GM12878 (cell line): ENCODE data around the gene MED1. TPM values are rescaled to one million over a fixed set of nuclear protein-coding genes. Genes with fewer than 3 reads are reported as not detected.

Source experiments
- ATAC-seq: fragments of 200-7000 bp; cut with Tn5 transposase; 3 replicates; pipeline ENCODE4 v1.9.1; 2020; ENCODE audit warnings: mild to moderate bottlenecking, moderate library complexity
- BruUV-seq: library from RNA; stranded (reverse); fragments of 400-500 nt; replicated peaks from 2 replicates; lab custom pipeline; 2021; lab: Mats Ljungman, UMichigan
- CTCF ChIA-PET: fragments of 300-600 bp; sonication (Branson Sonifier 250); formaldehyde crosslinking; extraction: SDS; loops from one replicate; lab custom pipeline; 2021; ENCODE audit warnings: inconsistent platforms; lab: Yijun Ruan, JAX
- POLR2A ChIA-PET: fragments of 350-600 bp; formaldehyde crosslinking; extraction: SDS; loops from one replicate; lab custom pipeline; 2021; ENCODE audit warnings: inconsistent platforms; lab: Charles Lee
- RAD21 ChIA-PET: fragments of 300-600 bp; sonication (Branson Sonifier 250); formaldehyde crosslinking; loops from one replicate; lab custom pipeline; 2023; ENCODE audit warnings: antibody characterized with exemption; ENCODE audit not compliant: unreplicated experiment; lab: Charles Lee
- SMC1A ChIA-PET: fragments of 300-600 bp; sonication (Branson Sonifier 250); formaldehyde crosslinking; loops from one replicate; lab custom pipeline; 2023; ENCODE audit not compliant: unreplicated experiment, uncharacterized antibody; lab: Charles Lee
- DNase-seq: peaks from one replicate; pipeline ENCODE4 v3.0.0-alpha.2; 2011; ENCODE audit warnings: low read depth, low spot score
- FAIRE-seq: peaks from 3 replicates; lab custom pipeline; 2011; peaks lifted over from hg19 to GRCh38; lab: Jason Lieb, UNC
- H2AFZ ChIP-seq: 2 replicates; pipeline ENCODE4 v1.6.0; 2011; ENCODE audit warnings: low read depth, low read length, control low read depth; ENCODE audit not compliant: control insufficient read depth
- H3K27ac ChIP-seq: 2 replicates; pipeline ENCODE4 v1.5.1; 2011; ENCODE audit warnings: control low read depth; ENCODE audit not compliant: control insufficient read depth, insufficient read depth
- H3K27me3 ChIP-seq, 2 experiments: replicated peaks in 1 of 2; 2 replicates each; pipeline versions ENCODE4 v1.6.0 to v1.6.1; 2011; ENCODE audit warnings: low read length in 1 of 2; ENCODE audit not compliant: control insufficient read depth in 2 of 2, insufficient read depth in 2 of 2
- H3K36me3 ChIP-seq, 2 experiments: 2 replicates each; pipeline ENCODE4 v1.5.1; 2011; ENCODE audit warnings: low read length in 1 of 2; ENCODE audit not compliant: control insufficient read depth in 2 of 2, insufficient read depth in 2 of 2
- H3K4me1 ChIP-seq: 2 replicates; pipeline ENCODE4 v1.6.1; 2011; ENCODE audit warnings: mild to moderate bottlenecking, low read length, moderate library complexity, mixed read lengths; ENCODE audit not compliant: control insufficient read depth, insufficient read depth
- H3K4me2 ChIP-seq: 2 replicates; pipeline ENCODE4 v1.6.0; 2011; ENCODE audit warnings: control low read depth; ENCODE audit not compliant: control insufficient read depth, insufficient read depth
- H3K4me3 ChIP-seq: fragments of 200-600 bp; sonication (generic); 2 replicates; pipeline ENCODE4 v1.5.1; 2016
- H3K79me2 ChIP-seq: 2 replicates; pipeline ENCODE4 v1.6.0; 2011; ENCODE audit warnings: low read length; ENCODE audit not compliant: control insufficient read depth, insufficient read depth
- H3K9ac ChIP-seq: 2 replicates; pipeline ENCODE4 v1.8.0; 2011; ENCODE audit warnings: low read length, control low read depth, mixed read lengths; ENCODE audit not compliant: control insufficient read depth, insufficient read depth
- H3K9me3 ChIP-seq: replicated peaks from 3 replicates; pipeline ENCODE4 v1.5.1; 2011; ENCODE audit warnings: mild to moderate bottlenecking, low read length; ENCODE audit not compliant: control insufficient read depth, insufficient read depth
- H4K20me1 ChIP-seq: 2 replicates; pipeline ENCODE4 v1.6.0; 2011; ENCODE audit not compliant: control insufficient read depth, insufficient read depth
- BCLAF1 ChIP-seq: fragments of 450-650 bp; IDR thresholded peaks from 2 replicates; pipeline ENCODE4 v1.6.1; 2017; ENCODE audit warnings: antibody characterized with exemption, mild to moderate bottlenecking, moderate library complexity
- BMI1 ChIP-seq: fragments of 450-650 bp; IDR thresholded peaks from 2 replicates; pipeline ENCODE4 v1.6.1; 2016; ENCODE audit warnings: mild to moderate bottlenecking, moderate library complexity, borderline replicate concordance
- DPF2 ChIP-seq: fragments of 450-650 bp; IDR thresholded peaks from 2 replicates; pipeline ENCODE4 v1.6.1; 2017; ENCODE audit warnings: mild to moderate bottlenecking
- MLLT1 ChIP-seq: fragments of 450-650 bp; IDR thresholded peaks from 2 replicates; pipeline ENCODE4 v1.6.1; 2016; ENCODE audit warnings: mild to moderate bottlenecking
- TARDBP ChIP-seq: IDR thresholded peaks from 2 replicates; pipeline ENCODE4 v1.6.1; 2016; ENCODE audit warnings: borderline replicate concordance
- WGBS: methylation state at CpG from one replicate; pipeline ENCODE4 v1.1.6; 2016; ENCODE audit warnings: low lambda C conversion rate; ENCODE audit not compliant: insufficient replicate concordance, insufficient coverage; ENCODE audit errors: missing lambda C conversion rate; 5-methylcytosine and 5-hydroxymethylcytosine counted together
- in situ Hi-C: fragments of 300-500 bp; cut with MboI; formaldehyde crosslinking; loops from 9 replicates; pipeline ENCODE4 v1.14.3; 2018; ENCODE audit warnings: mixed read lengths
- intact Hi-C: fragments of 100-400 bp; cut with micrococcal nuclease; formaldehyde crosslinking; loops from one replicate; pipeline ENCODE4 v1.14.2; 2022; ENCODE audit not compliant: unreplicated experiment
- polyA plus RNA-seq, 11 experiments: library from polyadenylated mRNA; depleted of rRNA in 4 of 11; unstranded in 6 of 11; stranded (reverse) in 5 of 11; fragments of >200 nt; fragmentation: Nextera tagmentation in 4 of 11; fragmentation: Illumina TruSeq in 1 of 11; extraction: Ambion mirVana in 4 of 11; extraction: Trizol in 1 of 11; gene quantifications; 1 replicate in 1 of 11; 2 replicates in 10 of 11; pipeline versions ENCODE4 v1.2.1 to v1.2.3, GENCODE V29; 2011 to 2016; ENCODE audit warnings: inconsistent platforms in 2 of 11, missing spikeins in 2 of 11, low read depth in 1 of 11
- total RNA-seq, 4 experiments: library from RNA; depleted of rRNA in 3 of 4; stranded (reverse); fragments of >200 nt in 3 of 4; fragmentation: Illumina TruSeq in 1 of 4; extraction: Trizol in 1 of 4; gene quantifications; 2 replicates each; pipeline versions ENCODE4 v1.2.1 to v1.2.3, GENCODE V29; 2013 to 2021

Gene MED1
- total and polyA plus RNA-seq, 10 of the 15 experiments (the other 5 are each of a cell fraction or from before 2014, with no cell fraction given): 8.7 to 50.1 (median 30.1) TPM

- Histone ChIP-seq H2AFZ (no peak overlapping the region), H3K4me3 (peak overlapping the region; percentile 98), H3K4me2 (peak overlapping the region; percentile 83), H3K4me1 (no peaks in the 10 kb centered on the region), H3K27me3 (no peaks in the 10 kb centered on the region), H3K9ac (peak overlapping the region; percentile 96), H4K20me1 (no peaks in the 10 kb centered on the region), H3K79me2 (peaks cover 36% of the 10 kb centered on the region), H3K9me3 (no peaks in the 10 kb centered on the region), H3K36me3 (peaks cover 0 to 3% of the 10 kb centered on the region in 2 experiments; a peak in 2 of 4 replicates), H3K27ac (peak overlapping the region; percentile 88; the same call in 1 of the 2 replicates)
- CTCF ChIA-PET: interaction anchor here (0.6 to 1.5 kb wide), 4 partner anchors 11 to 277 kb away, joined by 3 to 5 read pairs (median 4); partner anchors contain the start of gene CDK12
- in situ Hi-C loops: no loop called here
- POLR2A ChIA-PET: interaction anchor here (0.5 to 2.9 kb wide), 5 partner anchors 8 to 250 kb away, joined by 3 to 73 read pairs (median 6); partner anchors contain the start of genes CDK12 and RPL19
- BruUV-seq: no TSS peak
- intact Hi-C loops: no loop called here
- RAD21 ChIA-PET: interaction anchor here (3.5 kb wide), 1 partner anchor 12 kb away, joined by 38 read pairs; the partner anchor contains the start of gene CDK12
- DNase-seq: no peak
- 87% methylated on average over 13 of the region's 13 CpGs for WGBS
- SMC1A ChIA-PET: interaction anchor here (1.3 to 4.9 kb wide), 4 partner anchors 12 to 65 kb away, joined by 3 to 36 read pairs (median 5); partner anchors contain the start of gene CDK12
- TF ChIP-seq BMI1 (no peak), MLLT1 (peak; percentile 69), DPF2 (no peak), BCLAF1 (no peak), TARDBP (no peak)
- FAIRE-seq: no peak
- no peak for ATAC-seq
Observed at GRCh38 chr17:39450051-39450450, 1.0 kb downstream of the MED1 start.
